ENCODE measurements around the gene SCARF2. TPM values are rescaled to one million over a fixed set of nuclear protein-coding genes. Genes with fewer than 3 reads are reported as not detected.
"Not testable (repeated sequence)": the region's sequence is repeated elsewhere in the genome, so short reads cannot be mapped to it uniquely, and the experiment has no call there.

SCARF2 gene, protein sequence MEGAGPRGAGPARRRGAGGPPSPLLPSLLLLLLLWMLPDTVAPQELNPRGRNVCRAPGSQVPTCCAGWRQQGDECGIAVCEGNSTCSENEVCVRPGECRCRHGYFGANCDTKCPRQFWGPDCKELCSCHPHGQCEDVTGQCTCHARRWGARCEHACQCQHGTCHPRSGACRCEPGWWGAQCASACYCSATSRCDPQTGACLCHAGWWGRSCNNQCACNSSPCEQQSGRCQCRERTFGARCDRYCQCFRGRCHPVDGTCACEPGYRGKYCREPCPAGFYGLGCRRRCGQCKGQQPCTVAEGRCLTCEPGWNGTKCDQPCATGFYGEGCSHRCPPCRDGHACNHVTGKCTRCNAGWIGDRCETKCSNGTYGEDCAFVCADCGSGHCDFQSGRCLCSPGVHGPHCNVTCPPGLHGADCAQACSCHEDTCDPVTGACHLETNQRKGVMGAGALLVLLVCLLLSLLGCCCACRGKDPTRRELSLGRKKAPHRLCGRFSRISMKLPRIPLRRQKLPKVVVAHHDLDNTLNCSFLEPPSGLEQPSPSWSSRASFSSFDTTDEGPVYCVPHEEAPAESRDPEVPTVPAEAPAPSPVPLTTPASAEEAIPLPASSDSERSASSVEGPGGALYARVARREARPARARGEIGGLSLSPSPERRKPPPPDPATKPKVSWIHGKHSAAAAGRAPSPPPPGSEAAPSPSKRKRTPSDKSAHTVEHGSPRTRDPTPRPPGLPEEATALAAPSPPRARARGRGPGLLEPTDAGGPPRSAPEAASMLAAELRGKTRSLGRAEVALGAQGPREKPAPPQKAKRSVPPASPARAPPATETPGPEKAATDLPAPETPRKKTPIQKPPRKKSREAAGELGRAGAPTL
- 56.5 to 88.8 TPM (median 86.5 TPM) in 3 replicates for total RNA-seq
- long read RNA-seq, transcript SCARF2-203 (11 exons, 3,248 nt): minor isoform, 26 of 258 reads
- long read RNA-seq, transcript SCARF2-202 (11 exons, 3,232 nt): major isoform, 106 of 258 reads
- long read RNA-seq, partial matches to known transcripts: 28 of 258 reads
- long read RNA-seq, other reads (novel, unspliced or antisense): 96 of 258 reads

- Mint-ChIP-seq H3K4me3 (ENCODE audit: unreplicated experiment) (peak within 1 kb of the TSS; percentile 99), H3K27ac (ENCODE audit: unreplicated experiment) (peak within 1 kb of the TSS; percentile 97), H3K4me1 (ENCODE audit: low read depth) (peaks cover 45% of the 10 kb centered on the region), H3K9me3 (ENCODE audit: low read depth) (no peaks in the 10 kb centered on the region), H3K36me3 (ENCODE audit: low read depth) (peaks cover 4% of the 10 kb centered on the region), H3K27me3 (ENCODE audit: low read depth) (no peaks in the 10 kb centered on the region)
- TF ChIP-seq CTCF (IDR thresholded peaks at IDR 0.05): no peak
- peak; percentile 90 for DNase-seq (ENCODE audit: low spot score)
Observed at GRCh38 chr22:20437613-20438426, at the start of gene SCARF2. Gene SCARF2, minus strand, starts transcription at chr22:20437825. Its CDS starts 71 bp downstream, at chr22:20437754.

GRCh38 chr22:20486229-20486628 lies 48.6 kb upstream of the SCARF2 start:
- Mint-ChIP-seq H3K27ac (ENCODE audit: unreplicated experiment) (peak overlapping the region; percentile 10), H3K4me1 (ENCODE audit: low read depth) (peaks cover 13% of the 10 kb centered on the region), H3K36me3 (ENCODE audit: low read depth) (peaks cover 15% of the 10 kb centered on the region), H3K9me3 (ENCODE audit: low read depth) (no peaks in the 10 kb centered on the region), H3K27me3 (ENCODE audit: low read depth) (no peaks in the 10 kb centered on the region), H3K4me3 (ENCODE audit: unreplicated experiment) (no peak overlapping the region)
- no peak for TF ChIP-seq CTCF (IDR thresholded peaks at IDR 0.05)
- no peak for DNase-seq (ENCODE audit: low spot score)

DNA sequence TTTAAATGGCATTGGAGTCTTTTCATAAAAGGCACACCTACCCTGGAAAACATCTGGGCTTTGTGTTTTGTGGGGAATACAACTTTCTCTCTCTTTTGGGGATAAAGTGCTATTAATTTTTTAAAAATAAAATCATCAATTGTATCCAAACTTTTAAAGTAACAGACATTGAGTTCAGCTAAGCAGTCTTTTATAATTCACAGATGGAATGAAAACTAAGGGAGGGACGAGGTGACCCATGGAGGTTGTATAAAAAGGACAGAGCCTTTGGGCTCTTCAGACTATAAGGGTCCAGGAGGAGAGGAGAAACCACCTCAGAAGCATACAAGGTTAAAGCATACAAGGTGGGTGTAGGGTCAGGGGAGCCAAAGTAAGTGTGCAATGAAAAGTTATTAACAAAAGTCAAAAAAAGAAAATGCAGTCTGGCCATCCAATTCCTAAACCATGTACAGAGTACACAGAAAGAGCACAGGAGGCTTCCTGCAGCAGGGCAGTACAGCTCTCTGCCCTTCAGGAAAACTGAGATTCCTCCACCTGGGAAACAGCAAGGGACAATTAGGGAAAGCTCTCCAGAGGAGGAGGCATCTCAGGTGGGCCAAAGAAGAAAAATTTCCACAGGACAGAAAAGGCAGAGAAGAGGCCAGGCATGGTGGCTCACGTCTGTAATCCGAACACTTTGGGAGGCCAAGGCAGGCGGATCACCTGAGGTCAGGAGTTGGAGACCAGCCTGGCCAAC lies 47.5 kb upstream of the SCARF2 start:
- Mint-ChIP-seq H3K27me3 (ENCODE audit: low read depth) (no peaks in the 10 kb centered on the region), H3K4me3 (ENCODE audit: unreplicated experiment) (no peak overlapping the region), H3K4me1 (ENCODE audit: low read depth) (peaks cover 10% of the 10 kb centered on the region), H3K36me3 (ENCODE audit: low read depth) (peaks cover 16% of the 10 kb centered on the region), H3K27ac (ENCODE audit: unreplicated experiment) (no peak overlapping the region), H3K9me3 (ENCODE audit: low read depth) (peaks cover under 1% of the 10 kb centered on the region)
- TF ChIP-seq CTCF (IDR thresholded peaks at IDR 0.05): no peak
- DNase-seq (ENCODE audit: low spot score): no peak

DNA sequence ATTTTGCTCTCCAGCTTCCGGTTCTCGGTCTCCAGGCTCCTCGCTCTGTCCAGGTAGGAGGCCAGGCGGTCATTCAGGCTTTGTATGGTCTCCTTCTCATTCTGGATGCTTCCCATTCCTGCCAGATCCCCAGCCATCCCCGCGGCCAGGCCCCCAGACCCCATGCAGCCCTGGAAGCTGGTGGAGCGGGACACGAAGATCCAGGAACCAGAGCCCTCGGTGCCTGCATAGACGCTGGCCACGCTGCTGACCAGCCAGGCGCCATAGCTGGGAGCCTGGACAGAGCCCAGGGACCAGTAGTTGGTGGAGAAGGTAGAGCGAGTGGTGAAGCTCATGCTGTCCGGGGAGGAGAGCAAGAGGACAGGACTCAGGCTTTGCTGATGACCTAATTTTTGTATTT lies 46.1 kb upstream of the SCARF2 start:
- H3K36me3 Mint-ChIP-seq (ENCODE audit: low read depth): peaks cover 20% of the 10 kb centered on the region
- no peak overlapping the region for H3K4me3 Mint-ChIP-seq (ENCODE audit: unreplicated experiment)
- no peak for DNase-seq (ENCODE audit: low spot score)
- peaks cover 6% of the 10 kb centered on the region for H3K9me3 Mint-ChIP-seq (ENCODE audit: low read depth)
- H3K4me1 Mint-ChIP-seq (ENCODE audit: low read depth): peaks cover 9% of the 10 kb centered on the region
- no peak overlapping the region for H3K27ac Mint-ChIP-seq (ENCODE audit: unreplicated experiment)
- no peaks in the 10 kb centered on the region for H3K27me3 Mint-ChIP-seq (ENCODE audit: low read depth)
- TF ChIP-seq CTCF (IDR thresholded peaks at IDR 0.05): no peak

DNA sequence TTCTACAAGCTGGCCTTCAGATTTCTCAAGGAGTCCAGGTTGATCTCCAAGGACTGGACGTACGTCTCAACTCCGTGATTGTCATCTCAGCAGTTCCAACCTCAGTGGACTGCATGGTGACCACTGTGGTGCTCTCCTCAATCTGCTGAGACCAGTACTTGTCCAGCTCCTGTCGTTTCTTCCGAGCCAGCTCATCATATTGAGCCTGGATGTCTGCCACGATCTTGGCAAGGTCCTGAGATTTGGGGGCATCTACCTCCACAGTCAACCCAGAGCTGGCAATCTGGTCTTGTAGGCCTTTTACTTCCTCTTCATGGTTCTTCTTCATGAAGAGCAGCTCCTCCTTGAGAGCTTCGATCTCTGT lies 45.5 kb upstream of the SCARF2 start:
- not testable (repeated sequence) for H3K4me3 Mint-ChIP-seq (ENCODE audit: unreplicated experiment); H3K4me1 Mint-ChIP-seq (ENCODE audit: low read depth); DNase-seq (ENCODE audit: low spot score); H3K27ac Mint-ChIP-seq (ENCODE audit: unreplicated experiment); H3K27me3 Mint-ChIP-seq (ENCODE audit: low read depth); H3K9me3 Mint-ChIP-seq (ENCODE audit: low read depth)
- peaks cover 19% of the 10 kb centered on the region for H3K36me3 Mint-ChIP-seq (ENCODE audit: low read depth)

All from chondrocyte (in vitro differentiated cells).